Measurements from ENCODE around the gene EDARADD.

GRCh38 chr1:236526079-236526478 lies 132.0 kb downstream of the EDARADD start:
- TF ChIP-seq POLR2A (IDR thresholded peaks at IDR 0.05; ENCODE audit: low read depth, low read length) (no peak), TAF1 (IDR thresholded peaks at IDR 0.05; ENCODE audit: borderline replicate concordance, low read depth, low read length) (no peak), POLR2AphosphoS5 (IDR thresholded peaks at IDR 0.05; ENCODE audit: low read depth, low read length) (no peak)

All from GM12892 (cell line).